Measurements from ENCODE around the gene TIMM21. TPM values are rescaled to one million over a fixed set of nuclear protein-coding genes. Genes with fewer than 3 reads are reported as not detected.

Gene TIMM21
- total RNA-seq, 1 experiment from 2014 or later: 46.0 TPM

DNA sequence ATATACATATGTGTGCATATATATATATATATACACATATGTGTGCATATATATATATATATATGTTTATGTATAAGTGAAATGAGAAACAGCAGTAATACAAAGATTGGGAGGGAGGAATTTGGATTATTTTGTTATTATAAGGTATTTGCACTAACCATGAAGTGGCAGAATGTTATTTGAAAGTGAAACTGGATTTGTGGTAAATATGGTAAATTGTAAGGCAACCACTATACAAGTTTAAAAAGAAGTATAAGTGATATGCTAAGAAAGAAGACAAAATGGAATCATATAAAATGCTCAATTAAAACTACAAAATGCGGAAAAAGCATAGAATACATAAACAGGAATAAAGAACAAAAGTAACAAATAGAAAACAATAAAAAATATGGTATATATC lies 38.2 kb upstream of the TIMM21 start:
- Histone ChIP-seq H3K23me2 (ENCODE audit: insufficient read length, low read depth, low read length, poor library complexity, severe bottlenecking) (no peaks in the 10 kb centered on the region), H2BK15ac (ENCODE audit: low read depth, low read length) (no peak overlapping the region), H3K4me2 (ENCODE audit: insufficient read depth, insufficient read length, low read length) (no peak overlapping the region), H2BK120ac (ENCODE audit: low read depth, low read length, poor library complexity, severe bottlenecking) (no peak overlapping the region), H2BK12ac (ENCODE audit: insufficient read length, low read depth, low read length) (no peak overlapping the region), H3K23ac (ENCODE audit: insufficient read length, low read depth, low read length) (no peak overlapping the region), H4K20me1 (ENCODE audit: control insufficient read depth, insufficient read depth, insufficient read length) (no peaks in the 10 kb centered on the region), H4K91ac (ENCODE audit: insufficient read length, low read depth, low read length) (no peak overlapping the region), H3K79me1 (ENCODE audit: insufficient read depth, low read depth, low read length, poor library complexity, severe bottlenecking) (no peaks in the 10 kb centered on the region), H3K56ac (ENCODE audit: insufficient read length, low read depth, low read length) (no peak overlapping the region), H3K79me2 (ENCODE audit: insufficient read depth, low read length) (no peaks in the 10 kb centered on the region), H4K5ac (ENCODE audit: insufficient read length, low read depth, low read length) (no peak overlapping the region), H4K8ac (replicated peaks; ENCODE audit: insufficient read length, low read depth, low read length) (no peak overlapping the region), H3K14ac (ENCODE audit: insufficient read depth, low read length) (no peak overlapping the region), H3K27ac (ENCODE audit: insufficient read length, low read depth, low read length) (no peak overlapping the region), H2BK5ac (ENCODE audit: insufficient read length, low read length) (no peak overlapping the region), H3K9ac (ENCODE audit: extremely low read depth, insufficient read length, low read length) (no peak overlapping the region), H3K18ac (ENCODE audit: insufficient read length, low read depth, low read length) (no peak overlapping the region), H2AFZ (ENCODE audit: low read length) (no peak overlapping the region), H3K9me3 (ENCODE audit: control insufficient read depth, low read depth, low read length) (peaks cover 8% of the 10 kb centered on the region), H2BK20ac (ENCODE audit: low read depth, low read length, poor library complexity, severe bottlenecking) (no peak overlapping the region), H2AK5ac (ENCODE audit: insufficient read length, low read length) (no peak overlapping the region), H3K27me3 (ENCODE audit: insufficient read depth, low read length) (no peaks in the 10 kb centered on the region), H3K4ac (ENCODE audit: low read depth, low read length) (no peak overlapping the region), H3K4me1 (ENCODE audit: insufficient read depth, low read length) (peaks cover 6% of the 10 kb centered on the region), H3T11ph (ENCODE audit: low read length) (no peak overlapping the region)
- no peak overlapping the region for H3K4me3 Mint-ChIP-seq
- DNase-seq: no peak
- peaks cover 20 to 22% of the 10 kb centered on the region in 2 experiments for H3K4me1 Mint-ChIP-seq
- H3K27me3 Mint-ChIP-seq (ENCODE audit: low read depth): no peaks in the 10 kb centered on the region
- TF ChIP-seq, protein P1, sequence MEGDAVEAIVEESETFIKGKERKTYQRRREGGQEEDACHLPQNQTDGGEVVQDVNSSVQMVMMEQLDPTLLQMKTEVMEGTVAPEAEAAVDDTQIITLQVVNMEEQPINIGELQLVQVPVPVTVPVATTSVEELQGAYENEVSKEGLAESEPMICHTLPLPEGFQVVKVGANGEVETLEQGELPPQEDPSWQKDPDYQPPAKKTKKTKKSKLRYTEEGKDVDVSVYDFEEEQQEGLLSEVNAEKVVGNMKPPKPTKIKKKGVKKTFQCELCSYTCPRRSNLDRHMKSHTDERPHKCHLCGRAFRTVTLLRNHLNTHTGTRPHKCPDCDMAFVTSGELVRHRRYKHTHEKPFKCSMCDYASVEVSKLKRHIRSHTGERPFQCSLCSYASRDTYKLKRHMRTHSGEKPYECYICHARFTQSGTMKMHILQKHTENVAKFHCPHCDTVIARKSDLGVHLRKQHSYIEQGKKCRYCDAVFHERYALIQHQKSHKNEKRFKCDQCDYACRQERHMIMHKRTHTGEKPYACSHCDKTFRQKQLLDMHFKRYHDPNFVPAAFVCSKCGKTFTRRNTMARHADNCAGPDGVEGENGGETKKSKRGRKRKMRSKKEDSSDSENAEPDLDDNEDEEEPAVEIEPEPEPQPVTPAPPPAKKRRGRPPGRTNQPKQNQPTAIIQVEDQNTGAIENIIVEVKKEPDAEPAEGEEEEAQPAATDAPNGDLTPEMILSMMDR (conservative IDR thresholded peaks at IDR 0.05): no peak
- H3K9me3 Mint-ChIP-seq: peaks cover 38% of the 10 kb centered on the region in 2 experiments
- H3K36me3 Mint-ChIP-seq (ENCODE audit: insufficient read depth in 1 of 3, low read depth in 3 of 3): peaks cover 13 to 52% (median 15%) of the 10 kb centered on the region in 3 experiments
- H3K27ac Mint-ChIP-seq: no peak overlapping the region
- WGBS (ENCODE audit: extremely low coverage, insufficient read length, low lambda C conversion rate): no CpG with 5 or more reads among the region's 1 CpG
